Measurements from ENCODE around the gene ZFC3H1. TPM values are rescaled to one million over a fixed set of nuclear protein-coding genes. Genes with fewer than 3 reads are reported as not detected.

The ZFC3H1 gene
- total and polyA plus RNA-seq, 2 experiments from 2014 or later = 15.1 to 27.0 TPM

GRCh38 chr12:71641390-71641789 is 22.3 kb downstream of the ZFC3H1 start:
- Histone ChIP-seq H2AFZ (no peak overlapping the region), H3K9me3 (ENCODE audit: low read depth) (no peaks in the 10 kb centered on the region), H3K9me2 (ENCODE audit: insufficient read depth) (no peaks in the 10 kb centered on the region), H4K20me1 (ENCODE audit: insufficient read depth) (no peaks in the 10 kb centered on the region), H3K4me3 (no peak overlapping the region), H3K36me3 (ENCODE audit: low read depth) (peaks cover 85% of the 10 kb centered on the region), H3K27ac (0 out of 2 replicates have a peak overlapping the region, but pooled peaks have one; percentile 1), H3K4me1 (ENCODE audit: insufficient read depth) (no peaks in the 10 kb centered on the region), H3F3A (ENCODE audit: insufficient read depth) (peaks cover 44% of the 10 kb centered on the region), H3K79me2 (ENCODE audit: insufficient read depth) (peaks cover 98% of the 10 kb centered on the region), H3K27me3 (replicated peaks; ENCODE audit: insufficient read depth) (no peaks in the 10 kb centered on the region), H3K4me2 (ENCODE audit: unreplicated experiment) (no peak overlapping the region), H3K9ac (no peak overlapping the region)
- in situ Hi-C loops (cut with MboI) = no loop called here
- DNase-seq = no peak
- TF ChIP-seq EZH2 (IDR thresholded peaks at IDR 0.05; ENCODE audit: insufficient read depth, poor library complexity, severe bottlenecking) (no peak), EZH2phosphoT487 (IDR thresholded peaks at IDR 0.05; ENCODE audit: insufficient read depth, low read depth) (no peak)
- 78 to 79% methylated on average over 2 of the region's 2 CpGs for WGBS, 2 experiments (ENCODE audit: low coverage in 1 of 2, low lambda C conversion rate in 2 of 2, missing lambda C conversion rate in 2 of 2)

- H2AFZ ChIP-seq = no peak overlapping the region
- H4K20me1 ChIP-seq (ENCODE audit: insufficient read depth) = no peaks in the 10 kb centered on the region
- no peaks in the 10 kb centered on the region for H3K27me3 ChIP-seq (replicated peaks; ENCODE audit: insufficient read depth)
- H3K4me2 ChIP-seq (ENCODE audit: unreplicated experiment) = no peak overlapping the region
- H3K4me1 ChIP-seq (ENCODE audit: insufficient read depth) = no peaks in the 10 kb centered on the region
- 96 to 100% methylated on average over 2 of the region's 2 CpGs for WGBS, 2 experiments (ENCODE audit: low coverage in 1 of 2, low lambda C conversion rate in 2 of 2, missing lambda C conversion rate in 2 of 2)
- H3K36me3 ChIP-seq (ENCODE audit: low read depth) = peaks cover 85% of the 10 kb centered on the region
- no peak for DNase-seq
- no peak overlapping the region for H3K4me3 ChIP-seq
- H3K9ac ChIP-seq = no peak overlapping the region
- peaks cover 97% of the 10 kb centered on the region for H3K79me2 ChIP-seq (ENCODE audit: insufficient read depth)
- in situ Hi-C loops (cut with MboI) = no loop called here
- no peaks in the 10 kb centered on the region for H3K9me3 ChIP-seq (ENCODE audit: low read depth)
- TF ChIP-seq EZH2phosphoT487 (IDR thresholded peaks at IDR 0.05; ENCODE audit: insufficient read depth, low read depth) (no peak), EZH2 (IDR thresholded peaks at IDR 0.05; ENCODE audit: insufficient read depth, poor library complexity, severe bottlenecking) (no peak)
- peaks cover 40% of the 10 kb centered on the region for H3F3A ChIP-seq (ENCODE audit: insufficient read depth)
- no peaks in the 10 kb centered on the region for H3K9me2 ChIP-seq (ENCODE audit: insufficient read depth)
- no peak overlapping the region for H3K27ac ChIP-seq
These were observed 23.3 kb downstream of the ZFC3H1 start for GRCh38 chr12:71640316-71640715.

GRCh38 chr12:71639341-71639760 is 24.3 kb downstream of the ZFC3H1 start:
- in situ Hi-C loops (cut with MboI) = no loop called here
- peak; percentile 17 for DNase-seq
- peaks cover 85% of the 10 kb centered on the region for H3K36me3 ChIP-seq (ENCODE audit: low read depth)

GRCh38 chr12:71638499-71638898 is 25.1 kb downstream of the ZFC3H1 start:
- no peak overlapping the region for H3K4me3 ChIP-seq
- no peaks in the 10 kb centered on the region for H3K9me3 ChIP-seq (ENCODE audit: low read depth)
- no peak overlapping the region for H2AFZ ChIP-seq
- H3K4me2 ChIP-seq (ENCODE audit: unreplicated experiment) = no peak overlapping the region
- H3K79me2 ChIP-seq (ENCODE audit: insufficient read depth) = peaks cover 97% of the 10 kb centered on the region
- no peak overlapping the region for H3K27ac ChIP-seq
- no peaks in the 10 kb centered on the region for H3K9me2 ChIP-seq (ENCODE audit: insufficient read depth)
- no peak for TF ChIP-seq EZH2phosphoT487 (IDR thresholded peaks at IDR 0.05; ENCODE audit: insufficient read depth, low read depth)
- no peak for TF ChIP-seq EZH2 (IDR thresholded peaks at IDR 0.05; ENCODE audit: insufficient read depth, poor library complexity, severe bottlenecking)
- H3F3A ChIP-seq (ENCODE audit: insufficient read depth) = peaks cover 33% of the 10 kb centered on the region
- peaks cover 85% of the 10 kb centered on the region for H3K36me3 ChIP-seq (ENCODE audit: low read depth)
- no peaks in the 10 kb centered on the region for H3K27me3 ChIP-seq (replicated peaks; ENCODE audit: insufficient read depth)
- in situ Hi-C loops (cut with MboI) = no loop called here
- H3K4me1 ChIP-seq (ENCODE audit: insufficient read depth) = no peaks in the 10 kb centered on the region
- DNase-seq = no peak
- H3K9ac ChIP-seq = no peak overlapping the region
- H4K20me1 ChIP-seq (ENCODE audit: insufficient read depth) = no peaks in the 10 kb centered on the region

More at GRCh38 chr12:71639341-71639760, 24.3 kb downstream of the ZFC3H1 start:
- Histone ChIP-seq H4K20me1 (ENCODE audit: insufficient read depth) (no peaks in the 10 kb centered on the region), H3K4me1 (ENCODE audit: insufficient read depth) (no peaks in the 10 kb centered on the region), H3K4me2 (ENCODE audit: unreplicated experiment) (no peak overlapping the region), H3K9me2 (ENCODE audit: insufficient read depth) (no peaks in the 10 kb centered on the region), H2AFZ (no peak overlapping the region), H3K9ac (no peak overlapping the region), H3K27me3 (replicated peaks; ENCODE audit: insufficient read depth) (no peaks in the 10 kb centered on the region), H3K9me3 (ENCODE audit: low read depth) (no peaks in the 10 kb centered on the region), H3K79me2 (ENCODE audit: insufficient read depth) (peaks cover 97% of the 10 kb centered on the region), H3K27ac (no peak overlapping the region), H3K4me3 (no peak overlapping the region), H3F3A (ENCODE audit: insufficient read depth) (peaks cover 40% of the 10 kb centered on the region)
- WGBS, 2 experiments (ENCODE audit: low coverage in 1 of 2, low lambda C conversion rate in 2 of 2, missing lambda C conversion rate in 2 of 2) = 68 to 76% methylated on average over 2 of the region's 2 CpGs
- TF ChIP-seq EZH2phosphoT487 (IDR thresholded peaks at IDR 0.05; ENCODE audit: insufficient read depth, low read depth) (no peak), EZH2 (IDR thresholded peaks at IDR 0.05; ENCODE audit: insufficient read depth, poor library complexity, severe bottlenecking) (no peak)

GRCh38 chr12:71636704-71637115 is 26.9 kb downstream of the ZFC3H1 start:
- no peaks in the 10 kb centered on the region for H3K9me3 ChIP-seq (ENCODE audit: low read depth)
- no peaks in the 10 kb centered on the region for H3K9me2 ChIP-seq (ENCODE audit: insufficient read depth)
- no peak overlapping the region for H3K4me3 ChIP-seq
- H3K79me2 ChIP-seq (ENCODE audit: insufficient read depth) = peaks cover 97% of the 10 kb centered on the region
- H3K4me2 ChIP-seq (ENCODE audit: unreplicated experiment) = no peak overlapping the region
- H2AFZ ChIP-seq = no peak overlapping the region
- no peaks in the 10 kb centered on the region for H3K27me3 ChIP-seq (replicated peaks; ENCODE audit: insufficient read depth)
- TF ChIP-seq EZH2 (IDR thresholded peaks at IDR 0.05; ENCODE audit: insufficient read depth, poor library complexity, severe bottlenecking) = no peak
- no peak for TF ChIP-seq EZH2phosphoT487 (IDR thresholded peaks at IDR 0.05; ENCODE audit: insufficient read depth, low read depth)
- peaks cover 85% of the 10 kb centered on the region for H3K36me3 ChIP-seq (ENCODE audit: low read depth)
- no peaks in the 10 kb centered on the region for H3K4me1 ChIP-seq (ENCODE audit: insufficient read depth)
- in situ Hi-C loops (cut with MboI) = no loop called here
- 43 to 46% methylated on average over 3 of the region's 3 CpGs for WGBS, 2 experiments (ENCODE audit: low coverage in 1 of 2, low lambda C conversion rate in 2 of 2, missing lambda C conversion rate in 2 of 2)
- H4K20me1 ChIP-seq (ENCODE audit: insufficient read depth) = no peaks in the 10 kb centered on the region
- peaks cover 37% of the 10 kb centered on the region for H3F3A ChIP-seq (ENCODE audit: insufficient read depth)
- no peak overlapping the region for H3K27ac ChIP-seq
- H3K9ac ChIP-seq = no peak overlapping the region
- peak; percentile 86 for DNase-seq
